Skeletal muscle tissue (tissue), 4 donors: ENCODE results near the gene NPIPB2. TPM values are rescaled to one million over a fixed set of nuclear protein-coding genes. Genes with fewer than 3 reads are reported as not detected.
"Not testable (repeated sequence)": the region's sequence is repeated elsewhere in the genome, so short reads cannot be mapped to it uniquely, and the experiment has no call there.

ENCODE experiments used
- H3K27ac ChIP-seq: one replicate; pipeline ENCODE4 v1.7.0; 2013; ENCODE audit warnings: mild to moderate bottlenecking, low read depth, low read length, inconsistent platforms
- H3K27me3 ChIP-seq, 3 donors: one replicate each; pipeline ENCODE4 v1.7.0; 2013; ENCODE audit warnings: low read length in 3 of 3; ENCODE audit not compliant: control insufficient read depth in 3 of 3, insufficient read depth in 3 of 3
- H3K36me3 ChIP-seq, 3 donors: one replicate each; pipeline ENCODE4 v1.7.0; 2013; ENCODE audit warnings: low read length in 3 of 3; ENCODE audit not compliant: control insufficient read depth in 3 of 3, insufficient read depth in 3 of 3
- H3K4me1 ChIP-seq, 3 donors: one replicate each; pipeline ENCODE4 v1.7.0; 2013; ENCODE audit warnings: low read length in 3 of 3, mild to moderate bottlenecking in 3 of 3; ENCODE audit not compliant: control insufficient read depth in 3 of 3, insufficient read depth in 3 of 3
- H3K4me3 ChIP-seq, 3 donors: one replicate each; pipeline ENCODE4 v1.7.0; 2013; ENCODE audit warnings: low read length in 3 of 3
- H3K9ac ChIP-seq, 3 donors: one replicate each; pipeline ENCODE4 v1.7.0; 2013; ENCODE audit warnings: low read length in 3 of 3, mild to moderate bottlenecking in 3 of 3, moderate library complexity in 2 of 3, low read depth in 1 of 3
- H3K9me3 ChIP-seq, 3 donors: one replicate each; pipeline ENCODE4 v1.7.0; 2013; ENCODE audit warnings: low read length in 3 of 3; ENCODE audit not compliant: control insufficient read depth in 3 of 3
- total RNA-seq: library from RNA; depleted of rRNA; stranded (reverse); fragments of >200 nt; gene quantifications from one replicate; pipeline ENCODE4 v1.2.3, GENCODE V29; 2014
- donor health status: Osteomylitis.

The NPIPB2 gene
- total RNA-seq, 1 donor from 2014 or later = 3.1 TPM

- H3K4me1 ChIP-seq, H3K36me3 ChIP-seq, H3K27me3 ChIP-seq, H3K27ac ChIP-seq, H3K9me3 ChIP-seq, H3K4me3 ChIP-seq, H3K9ac ChIP-seq: not testable (repeated sequence)
Observed at GRCh38 chr16:11962457-11962856, 20.6 kb upstream of the NPIPB2 start.

- Histone ChIP-seq H3K27ac (no peak overlapping the region), H3K4me1 (no peaks in the 10 kb centered on the region), H3K27me3 (no peaks in the 10 kb centered on the region)
Observed at GRCh38 chr16:11957591-11958395, 15.9 kb upstream of the NPIPB2 start.

GRCh38 chr16:11956558-11956957 lies 14.7 kb upstream of the NPIPB2 start:
- no peak overlapping the region for H3K27ac ChIP-seq
- no peak overlapping the region for H3K4me3 ChIP-seq
- H3K36me3 ChIP-seq = no peaks in the 10 kb centered on the region
- no peaks in the 10 kb centered on the region for H3K9me3 ChIP-seq
- H3K4me1 ChIP-seq = no peaks in the 10 kb centered on the region
- no peaks in the 10 kb centered on the region for H3K27me3 ChIP-seq
- H3K9ac ChIP-seq = no peak overlapping the region

More at GRCh38 chr16:11957591-11958395, 15.9 kb upstream of the NPIPB2 start:
- Histone ChIP-seq H3K9me3 (no peaks in the 10 kb centered on the region), H3K36me3 (no peaks in the 10 kb centered on the region), H3K9ac (no peak overlapping the region), H3K4me3 (no peak overlapping the region)

- H3K9ac ChIP-seq = no peak overlapping the region
- H3K4me1 ChIP-seq = no peaks in the 10 kb centered on the region
- H3K9me3 ChIP-seq = no peaks in the 10 kb centered on the region
- H3K36me3 ChIP-seq = no peaks in the 10 kb centered on the region
- H3K27me3 ChIP-seq = no peaks in the 10 kb centered on the region
- H3K27ac ChIP-seq = no peak overlapping the region
- no peak overlapping the region for H3K4me3 ChIP-seq
Observed at GRCh38 chr16:11955713-11956123, 13.9 kb upstream of the NPIPB2 start.

- not testable (repeated sequence) for H3K4me3 ChIP-seq, H3K9me3 ChIP-seq, H3K27me3 ChIP-seq, H3K36me3 ChIP-seq, H3K4me1 ChIP-seq, H3K27ac ChIP-seq, H3K9ac ChIP-seq
Observed at GRCh38 chr16:11953576-11953975, 11.7 kb upstream of the NPIPB2 start.

DNA sequence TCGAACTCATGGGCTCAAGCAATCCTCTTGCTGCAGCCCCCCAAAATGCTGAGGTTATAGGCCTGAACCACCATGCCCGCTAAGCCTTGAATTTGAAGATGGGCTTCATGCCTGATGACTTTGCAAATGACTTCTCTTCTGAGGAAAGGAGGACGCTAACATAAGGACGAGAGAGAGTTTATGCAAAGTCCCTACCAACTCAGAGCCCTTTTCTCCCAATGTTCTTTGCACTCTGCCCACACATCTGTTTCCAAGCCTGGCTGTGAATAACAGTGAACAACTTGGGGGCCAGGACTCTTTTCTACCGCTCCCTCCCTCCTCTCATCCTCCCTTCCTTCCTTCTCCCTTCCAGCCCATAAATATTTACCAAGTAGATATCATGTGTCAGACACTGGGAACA lies 8.5 kb upstream of the NPIPB2 start:
- no peaks in the 10 kb centered on the region for H3K9me3 ChIP-seq
- no peak overlapping the region for H3K9ac ChIP-seq
- no peaks in the 10 kb centered on the region for H3K36me3 ChIP-seq
- no peak overlapping the region for H3K4me3 ChIP-seq
- H3K4me1 ChIP-seq = no peaks in the 10 kb centered on the region
- H3K27ac ChIP-seq = no peak overlapping the region
- H3K27me3 ChIP-seq = no peaks in the 10 kb centered on the region

GRCh38 chr16:11949527-11949926 lies 7.7 kb upstream of the NPIPB2 start:
- H3K36me3 ChIP-seq = no peaks in the 10 kb centered on the region
- no peaks in the 10 kb centered on the region for H3K4me1 ChIP-seq
- no peak overlapping the region for H3K4me3 ChIP-seq
- no peaks in the 10 kb centered on the region for H3K9me3 ChIP-seq
- no peaks in the 10 kb centered on the region for H3K27me3 ChIP-seq
- no peak overlapping the region for H3K9ac ChIP-seq
- H3K27ac ChIP-seq = no peak overlapping the region

GRCh38 chr16:11948819-11949218 lies 7.0 kb upstream of the NPIPB2 start:
- Histone ChIP-seq H3K4me1 (no peaks in the 10 kb centered on the region), H3K4me3 (no peak overlapping the region), H3K27ac (no peak overlapping the region), H3K36me3 (no peaks in the 10 kb centered on the region), H3K9me3 (no peaks in the 10 kb centered on the region), H3K27me3 (no peaks in the 10 kb centered on the region), H3K9ac (no peak overlapping the region)

- H3K4me3 ChIP-seq = no peak overlapping the region
- no peak overlapping the region for H3K27ac ChIP-seq
- H3K4me1 ChIP-seq = no peaks in the 10 kb centered on the region
- no peaks in the 10 kb centered on the region for H3K9me3 ChIP-seq
- no peak overlapping the region for H3K9ac ChIP-seq
- H3K36me3 ChIP-seq = no peaks in the 10 kb centered on the region
- H3K27me3 ChIP-seq = no peaks in the 10 kb centered on the region
Observed at GRCh38 chr16:11946433-11946832, 4.6 kb upstream of the NPIPB2 start.

DNA sequence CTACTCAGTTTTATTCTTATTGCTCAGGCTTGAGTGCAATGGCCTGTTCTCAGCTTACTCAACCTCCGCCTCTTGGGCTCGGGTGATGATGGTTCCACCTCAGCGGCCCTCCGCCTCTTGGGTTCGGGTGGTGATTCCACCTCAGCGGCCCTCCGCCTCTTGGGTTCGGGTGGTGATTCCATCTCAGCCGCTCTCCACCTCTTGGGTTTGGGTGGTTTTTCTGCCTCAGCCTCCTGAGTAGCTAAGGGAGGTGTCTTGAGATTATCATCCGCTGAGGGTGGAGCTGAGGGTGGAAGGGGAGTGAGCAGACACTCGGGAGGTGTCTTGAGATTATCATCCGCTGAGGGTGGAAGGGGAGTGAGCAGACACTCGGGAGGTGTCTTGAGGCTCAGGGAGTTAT lies 14.5 kb downstream of the NPIPB2 start:
- not testable (repeated sequence) for H3K36me3 ChIP-seq, H3K9ac ChIP-seq, H3K27me3 ChIP-seq, H3K4me3 ChIP-seq, H3K4me1 ChIP-seq, H3K27ac ChIP-seq, H3K9me3 ChIP-seq
